Measurements from ENCODE around the gene YIPF1. TPM values are rescaled to one million over a fixed set of nuclear protein-coding genes. Genes with fewer than 3 reads are reported as not detected.

Gene YIPF1
- total RNA-seq, 1 experiment from 2014 or later: 21.9 TPM

DNA sequence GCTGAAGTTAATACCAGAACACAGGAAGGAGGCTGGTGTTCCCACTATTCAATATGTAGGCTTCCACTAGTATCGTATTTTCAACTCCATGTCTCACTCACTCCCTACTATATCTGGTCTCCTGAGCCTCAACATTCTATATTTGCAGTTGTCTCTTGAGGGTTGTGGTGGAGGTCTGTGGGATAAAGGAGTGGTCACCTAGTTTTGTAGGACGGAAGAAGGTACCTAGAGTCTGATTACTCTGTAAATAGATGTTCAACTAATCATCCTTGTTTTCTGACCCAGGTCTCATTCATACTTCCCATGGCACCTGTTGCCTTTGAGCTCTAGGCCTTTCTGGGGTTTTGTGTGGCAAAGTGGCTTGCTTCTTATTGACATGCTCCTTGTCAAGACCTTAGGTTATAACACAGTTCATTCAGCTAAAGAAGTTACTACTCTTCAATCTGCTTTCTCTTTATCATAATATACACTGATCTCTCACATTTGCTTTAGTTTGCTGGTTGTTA lies 37.8 kb upstream of the YIPF1 start (continued):
- TF ChIP-seq, protein P1, sequence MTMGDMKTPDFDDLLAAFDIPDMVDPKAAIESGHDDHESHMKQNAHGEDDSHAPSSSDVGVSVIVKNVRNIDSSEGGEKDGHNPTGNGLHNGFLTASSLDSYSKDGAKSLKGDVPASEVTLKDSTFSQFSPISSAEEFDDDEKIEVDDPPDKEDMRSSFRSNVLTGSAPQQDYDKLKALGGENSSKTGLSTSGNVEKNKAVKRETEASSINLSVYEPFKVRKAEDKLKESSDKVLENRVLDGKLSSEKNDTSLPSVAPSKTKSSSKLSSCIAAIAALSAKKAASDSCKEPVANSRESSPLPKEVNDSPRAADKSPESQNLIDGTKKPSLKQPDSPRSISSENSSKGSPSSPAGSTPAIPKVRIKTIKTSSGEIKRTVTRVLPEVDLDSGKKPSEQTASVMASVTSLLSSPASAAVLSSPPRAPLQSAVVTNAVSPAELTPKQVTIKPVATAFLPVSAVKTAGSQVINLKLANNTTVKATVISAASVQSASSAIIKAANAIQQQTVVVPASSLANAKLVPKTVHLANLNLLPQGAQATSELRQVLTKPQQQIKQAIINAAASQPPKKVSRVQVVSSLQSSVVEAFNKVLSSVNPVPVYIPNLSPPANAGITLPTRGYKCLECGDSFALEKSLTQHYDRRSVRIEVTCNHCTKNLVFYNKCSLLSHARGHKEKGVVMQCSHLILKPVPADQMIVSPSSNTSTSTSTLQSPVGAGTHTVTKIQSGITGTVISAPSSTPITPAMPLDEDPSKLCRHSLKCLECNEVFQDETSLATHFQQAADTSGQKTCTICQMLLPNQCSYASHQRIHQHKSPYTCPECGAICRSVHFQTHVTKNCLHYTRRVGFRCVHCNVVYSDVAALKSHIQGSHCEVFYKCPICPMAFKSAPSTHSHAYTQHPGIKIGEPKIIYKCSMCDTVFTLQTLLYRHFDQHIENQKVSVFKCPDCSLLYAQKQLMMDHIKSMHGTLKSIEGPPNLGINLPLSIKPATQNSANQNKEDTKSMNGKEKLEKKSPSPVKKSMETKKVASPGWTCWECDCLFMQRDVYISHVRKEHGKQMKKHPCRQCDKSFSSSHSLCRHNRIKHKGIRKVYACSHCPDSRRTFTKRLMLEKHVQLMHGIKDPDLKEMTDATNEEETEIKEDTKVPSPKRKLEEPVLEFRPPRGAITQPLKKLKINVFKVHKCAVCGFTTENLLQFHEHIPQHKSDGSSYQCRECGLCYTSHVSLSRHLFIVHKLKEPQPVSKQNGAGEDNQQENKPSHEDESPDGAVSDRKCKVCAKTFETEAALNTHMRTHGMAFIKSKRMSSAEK (CRISPR knock-in tag; IDR thresholded peaks at IDR 0.05; ENCODE audit: borderline replicate concordance): no peak
- TF ChIP-seq TP53 (CRISPR knock-in tag; IDR thresholded peaks at IDR 0.05) (no peak), FOXK1 (CRISPR knock-in tag; IDR thresholded peaks at IDR 0.05) (no peak), PRRX2 (CRISPR knock-in tag; IDR thresholded peaks at IDR 0.05) (no peak)
- TF ChIP-seq, protein P2, sequence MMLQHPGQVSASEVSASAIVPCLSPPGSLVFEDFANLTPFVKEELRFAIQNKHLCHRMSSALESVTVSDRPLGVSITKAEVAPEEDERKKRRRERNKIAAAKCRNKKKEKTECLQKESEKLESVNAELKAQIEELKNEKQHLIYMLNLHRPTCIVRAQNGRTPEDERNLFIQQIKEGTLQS (CRISPR knock-in tag; conservative IDR thresholded peaks at IDR 0.05): no peak

DNA sequence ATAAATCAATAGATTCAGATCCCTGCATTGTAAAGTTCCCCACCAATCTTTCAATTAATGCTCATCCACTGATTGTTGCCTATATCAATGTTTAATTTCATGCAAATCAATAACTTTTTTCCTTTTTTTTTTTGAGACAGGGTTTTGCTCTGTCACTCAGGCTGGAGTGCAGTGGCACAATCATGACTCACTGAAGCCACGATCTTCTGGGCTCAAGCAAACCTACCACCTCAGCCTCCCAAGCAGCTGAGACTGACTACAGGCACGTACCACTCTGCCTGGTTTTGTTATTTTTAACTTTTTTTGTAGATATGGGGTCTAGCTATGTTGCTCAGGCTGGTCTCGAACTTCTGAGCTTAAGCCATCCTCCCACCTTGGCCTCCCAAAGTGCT lies 30.1 kb upstream of the YIPF1 start:
- DNase-seq (ENCODE audit: low spot score): no peak
- peaks cover 13% of the 10 kb centered on the region for H3K36me3 Mint-ChIP-seq
- ATAC-seq: no peak
- H3K27ac Mint-ChIP-seq: no peak overlapping the region
- no peak overlapping the region for H3K4me3 Mint-ChIP-seq
- CTCF ChIA-PET: no interaction called here
- 0 out of 2 replicates have a peak, but pooled peaks cover 5% of the 10 kb centered on the region for H3K9me3 Mint-ChIP-seq
- H3K27me3 Mint-ChIP-seq (ENCODE audit: low read depth): no peaks in the 10 kb centered on the region
- TF ChIP-seq, protein P3, sequence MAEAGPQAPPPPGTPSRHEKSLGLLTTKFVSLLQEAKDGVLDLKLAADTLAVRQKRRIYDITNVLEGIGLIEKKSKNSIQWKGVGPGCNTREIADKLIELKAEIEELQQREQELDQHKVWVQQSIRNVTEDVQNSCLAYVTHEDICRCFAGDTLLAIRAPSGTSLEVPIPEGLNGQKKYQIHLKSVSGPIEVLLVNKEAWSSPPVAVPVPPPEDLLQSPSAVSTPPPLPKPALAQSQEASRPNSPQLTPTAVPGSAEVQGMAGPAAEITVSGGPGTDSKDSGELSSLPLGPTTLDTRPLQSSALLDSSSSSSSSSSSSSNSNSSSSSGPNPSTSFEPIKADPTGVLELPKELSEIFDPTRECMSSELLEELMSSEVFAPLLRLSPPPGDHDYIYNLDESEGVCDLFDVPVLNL (CRISPR knock-in tag; IDR thresholded peaks at IDR 0.05; ENCODE audit: borderline replicate concordance, low read depth): no peak
- TF ChIP-seq NFATC4 (CRISPR knock-in tag; IDR thresholded peaks at IDR 0.05) (no peak), ZNF121 (CRISPR knock-in tag; IDR thresholded peaks at IDR 0.05) (no peak), NFE2L1 (CRISPR knock-in tag; IDR thresholded peaks at IDR 0.05) (no peak), TP53 (CRISPR knock-in tag; IDR thresholded peaks at IDR 0.05) (no peak), PRRX2 (CRISPR knock-in tag; IDR thresholded peaks at IDR 0.05) (no peak), CREB1 (CRISPR knock-in tag; IDR thresholded peaks at IDR 0.05) (no peak), SP1 (CRISPR knock-in tag; conservative IDR thresholded peaks at IDR 0.05) (no peak), NR1H2 (CRISPR knock-in tag; IDR thresholded peaks at IDR 0.05) (no peak), MXD4 (CRISPR knock-in tag; IDR thresholded peaks at IDR 0.05; ENCODE audit: borderline replicate concordance) (no peak), ZNF263 (CRISPR knock-in tag; IDR thresholded peaks at IDR 0.05; ENCODE audit: low read depth) (no peak), TEAD4 (CRISPR knock-in tag; IDR thresholded peaks at IDR 0.05) (no peak)
- TF ChIP-seq, protein P4, sequence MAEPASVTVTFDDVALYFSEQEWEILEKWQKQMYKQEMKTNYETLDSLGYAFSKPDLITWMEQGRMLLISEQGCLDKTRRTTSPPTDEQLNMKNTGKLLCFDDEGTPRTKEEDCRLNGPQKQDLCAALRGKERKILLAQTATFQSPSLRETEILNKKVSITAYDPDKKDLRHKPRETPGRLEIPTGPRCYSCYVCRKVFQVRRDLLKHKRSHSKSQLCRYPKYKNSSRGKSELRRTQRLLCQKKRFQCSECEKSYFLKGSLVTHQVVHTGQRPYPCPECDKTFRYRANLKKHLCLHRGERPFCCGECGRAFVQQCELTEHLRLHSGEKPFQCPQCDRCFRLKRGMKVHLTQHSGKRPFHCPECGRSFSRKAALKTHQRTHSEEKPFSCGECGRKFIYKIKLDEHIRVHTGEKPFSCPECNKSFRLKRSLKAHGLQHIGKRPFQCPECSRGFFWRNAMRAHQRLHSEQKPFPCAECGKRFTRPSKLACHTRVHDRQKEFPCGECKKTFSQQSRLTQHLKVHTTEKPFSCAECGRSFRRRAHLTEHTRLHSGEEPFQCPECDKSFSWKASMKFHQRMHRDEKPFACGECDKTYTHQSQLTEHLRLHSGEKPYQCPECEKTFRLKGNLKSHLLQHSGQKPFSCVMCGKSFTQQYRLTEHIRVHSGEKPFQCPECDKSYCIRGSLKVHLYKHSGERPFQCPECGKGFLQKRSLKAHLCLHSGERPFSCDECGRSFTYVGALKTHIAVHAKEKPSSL (CRISPR knock-in tag; conservative IDR thresholded peaks at IDR 0.05): no peak
- TF ChIP-seq, protein P5, sequence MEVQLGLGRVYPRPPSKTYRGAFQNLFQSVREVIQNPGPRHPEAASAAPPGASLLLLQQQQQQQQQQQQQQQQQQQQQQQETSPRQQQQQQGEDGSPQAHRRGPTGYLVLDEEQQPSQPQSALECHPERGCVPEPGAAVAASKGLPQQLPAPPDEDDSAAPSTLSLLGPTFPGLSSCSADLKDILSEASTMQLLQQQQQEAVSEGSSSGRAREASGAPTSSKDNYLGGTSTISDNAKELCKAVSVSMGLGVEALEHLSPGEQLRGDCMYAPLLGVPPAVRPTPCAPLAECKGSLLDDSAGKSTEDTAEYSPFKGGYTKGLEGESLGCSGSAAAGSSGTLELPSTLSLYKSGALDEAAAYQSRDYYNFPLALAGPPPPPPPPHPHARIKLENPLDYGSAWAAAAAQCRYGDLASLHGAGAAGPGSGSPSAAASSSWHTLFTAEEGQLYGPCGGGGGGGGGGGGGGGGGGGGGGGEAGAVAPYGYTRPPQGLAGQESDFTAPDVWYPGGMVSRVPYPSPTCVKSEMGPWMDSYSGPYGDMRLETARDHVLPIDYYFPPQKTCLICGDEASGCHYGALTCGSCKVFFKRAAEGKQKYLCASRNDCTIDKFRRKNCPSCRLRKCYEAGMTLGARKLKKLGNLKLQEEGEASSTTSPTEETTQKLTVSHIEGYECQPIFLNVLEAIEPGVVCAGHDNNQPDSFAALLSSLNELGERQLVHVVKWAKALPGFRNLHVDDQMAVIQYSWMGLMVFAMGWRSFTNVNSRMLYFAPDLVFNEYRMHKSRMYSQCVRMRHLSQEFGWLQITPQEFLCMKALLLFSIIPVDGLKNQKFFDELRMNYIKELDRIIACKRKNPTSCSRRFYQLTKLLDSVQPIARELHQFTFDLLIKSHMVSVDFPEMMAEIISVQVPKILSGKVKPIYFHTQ (CRISPR knock-in tag; IDR thresholded peaks at IDR 0.05): no peak
- TF ChIP-seq, protein P6, sequence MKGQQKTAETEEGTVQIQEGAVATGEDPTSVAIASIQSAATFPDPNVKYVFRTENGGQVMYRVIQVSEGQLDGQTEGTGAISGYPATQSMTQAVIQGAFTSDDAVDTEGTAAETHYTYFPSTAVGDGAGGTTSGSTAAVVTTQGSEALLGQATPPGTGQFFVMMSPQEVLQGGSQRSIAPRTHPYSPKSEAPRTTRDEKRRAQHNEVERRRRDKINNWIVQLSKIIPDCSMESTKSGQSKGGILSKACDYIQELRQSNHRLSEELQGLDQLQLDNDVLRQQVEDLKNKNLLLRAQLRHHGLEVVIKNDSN (CRISPR knock-in tag; IDR thresholded peaks at IDR 0.05): no peak
- TF ChIP-seq, protein P7, sequence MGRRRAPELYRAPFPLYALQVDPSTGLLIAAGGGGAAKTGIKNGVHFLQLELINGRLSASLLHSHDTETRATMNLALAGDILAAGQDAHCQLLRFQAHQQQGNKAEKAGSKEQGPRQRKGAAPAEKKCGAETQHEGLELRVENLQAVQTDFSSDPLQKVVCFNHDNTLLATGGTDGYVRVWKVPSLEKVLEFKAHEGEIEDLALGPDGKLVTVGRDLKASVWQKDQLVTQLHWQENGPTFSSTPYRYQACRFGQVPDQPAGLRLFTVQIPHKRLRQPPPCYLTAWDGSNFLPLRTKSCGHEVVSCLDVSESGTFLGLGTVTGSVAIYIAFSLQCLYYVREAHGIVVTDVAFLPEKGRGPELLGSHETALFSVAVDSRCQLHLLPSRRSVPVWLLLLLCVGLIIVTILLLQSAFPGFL (CRISPR knock-in tag; IDR thresholded peaks at IDR 0.05; ENCODE audit: borderline replicate concordance): no peak
- POLR2A ChIA-PET: no interaction called here
- H3K4me1 Mint-ChIP-seq: peaks cover 7% of the 10 kb centered on the region
